GM12878 (cell line): ENCODE measurements around the gene GPALPP1. TPM values are rescaled to one million over a fixed set of nuclear protein-coding genes. Genes with fewer than 3 reads are reported as not detected.

Experiments used
- CHD2 ChIP-seq: IDR thresholded peaks from 2 replicates; pipeline ENCODE4 v1.6.1; 2011; ENCODE audit warnings: low read depth, low read length, improper control_type of control experiment, borderline replicate concordance
- EZH2 ChIP-seq: IDR thresholded peaks from 2 replicates; pipeline ENCODE4 v1.6.1; 2012; ENCODE audit warnings: low read depth, mild to moderate bottlenecking, control low read depth, inconsistent platforms, low read length, borderline replicate concordance; ENCODE audit not compliant: control insufficient read depth
- GABPA ChIP-seq: IDR thresholded peaks from 2 replicates; pipeline ENCODE4 v1.6.1; 2014; ENCODE audit warnings: antibody characterized with exemption, low read depth, mild to moderate bottlenecking, inconsistent platforms
- MEF2A ChIP-seq: IDR thresholded peaks from 2 replicates; pipeline ENCODE4 v1.6.1; 2011; ENCODE audit warnings: low read depth, mild to moderate bottlenecking, low read length, moderate library complexity; ENCODE audit not compliant: insufficient read depth
- MTA3 ChIP-seq: IDR thresholded peaks from 2 replicates; pipeline ENCODE4 v1.6.1; 2012; ENCODE audit warnings: low read length, inconsistent platforms, borderline replicate concordance
- NFIC ChIP-seq: IDR thresholded peaks from 2 replicates; pipeline ENCODE4 v1.6.1; 2012; ENCODE audit warnings: low read depth, mild to moderate bottlenecking, inconsistent platforms, low read length, moderate library complexity
- NFYB ChIP-seq: IDR thresholded peaks from 2 replicates; pipeline ENCODE4 v1.6.1; 2011; ENCODE audit warnings: low read depth, mild to moderate bottlenecking, low read length, improper control_type of control experiment, moderate library complexity; ENCODE audit not compliant: insufficient read depth
- NR2C2 ChIP-seq: IDR thresholded peaks from 2 replicates; pipeline ENCODE4 v1.6.1; 2011; ENCODE audit warnings: borderline replicate concordance, low read depth; ENCODE audit not compliant: control insufficient read depth, insufficient read length
- PAX8 ChIP-seq: fragments of 450-650 bp; IDR thresholded peaks from 2 replicates; pipeline ENCODE4 v1.6.1; 2017; ENCODE audit warnings: mild to moderate bottlenecking, moderate library complexity
- RBBP5 ChIP-seq: fragments of 200-600 bp; sonication (generic); conservative IDR thresholded peaks from 2 replicates; pipeline ENCODE4 v1.6.1; 2016
- RELA ChIP-seq: fragments of 450-650 bp; IDR thresholded peaks from 2 replicates; pipeline ENCODE4 v1.8.0; 2014; ENCODE audit warnings: borderline replicate concordance; ENCODE audit not compliant: partially characterized antibody
- SIN3A ChIP-seq: IDR thresholded peaks from 2 replicates; pipeline ENCODE4 v1.6.1; 2012; ENCODE audit warnings: low read depth, low read length, improper control_type of control experiment
- SMC3 ChIP-seq: IDR thresholded peaks from 2 replicates; pipeline ENCODE4 v1.6.1; 2011; ENCODE audit warnings: low read length, improper control_type of control experiment, borderline replicate concordance
- TAF1 ChIP-seq: IDR thresholded peaks from 2 replicates; pipeline ENCODE4 v1.6.1; 2011; ENCODE audit warnings: mild to moderate bottlenecking, low read depth, low read length, borderline replicate concordance
- ZNF24 ChIP-seq: fragments of 450-650 bp; IDR thresholded peaks from 2 replicates; pipeline ENCODE4 v1.6.1; 2017; ENCODE audit warnings: antibody characterized with exemption, mild to moderate bottlenecking
- ZNF687 ChIP-seq: fragments of 450-650 bp; IDR thresholded peaks from 2 replicates; pipeline ENCODE4 v1.6.1; 2017; ENCODE audit warnings: mild to moderate bottlenecking, moderate library complexity
- polyA plus RNA-seq, 11 experiments: library from polyadenylated mRNA; depleted of rRNA in 4 of 11; unstranded in 6 of 11; stranded (reverse) in 5 of 11; fragments of >200 nt; fragmentation: Nextera tagmentation in 4 of 11; fragmentation: Illumina TruSeq in 1 of 11; extraction: Ambion mirVana in 4 of 11; extraction: Trizol in 1 of 11; gene quantifications; 1 replicate in 1 of 11; 2 replicates in 10 of 11; pipeline versions ENCODE4 v1.2.1 to v1.2.3, GENCODE V29; 2011 to 2016; ENCODE audit warnings: inconsistent platforms in 2 of 11, missing spikeins in 2 of 11, low read depth in 1 of 11
- total RNA-seq, 4 experiments: library from RNA; depleted of rRNA in 3 of 4; stranded (reverse); fragments of >200 nt in 3 of 4; fragmentation: Illumina TruSeq in 1 of 4; extraction: Trizol in 1 of 4; gene quantifications; 2 replicates each; pipeline versions ENCODE4 v1.2.1 to v1.2.3, GENCODE V29; 2013 to 2021
- TF ChIP-seq, protein P1 (sequence below): fragments of 450-650 bp; conservative IDR thresholded peaks from 2 replicates; pipeline ENCODE4 v1.6.1; 2017; ENCODE audit warnings: mild to moderate bottlenecking, moderate library complexity
- TF ChIP-seq, protein P2 (sequence below): IDR thresholded peaks from 2 replicates; pipeline ENCODE4 v1.6.1; 2012; ENCODE audit warnings: improper control_type of control experiment, low read depth, low read length; ENCODE audit not compliant: insufficient replicate concordance

Gene GPALPP1
- total and polyA plus RNA-seq, 10 of the 15 experiments (the other 5 are each of a cell fraction or from before 2014, with no cell fraction given) = 14.2 to 32.4 (median 27.9) TPM

- TF ChIP-seq ZNF687 (peak; percentile 76), CHD2 (0 out of 2 replicates have a peak, but pooled peaks have one; percentile 70), MTA3 (no peak), ZNF24 (no peak), GABPA (peak; percentile 90), NFYB (peak; percentile 74; the same call in 1 of the 2 replicates), NR2C2 (no peak), TAF1 (peak; percentile 51; the same call in 1 of the 2 replicates), SIN3A (peak; percentile 91), SMC3 (no peak), EZH2 (no peak), MEF2A (no peak), RELA (peak; percentile 69), NFIC (no peak), RBBP5 (no peak), PAX8 (no peak)
- TF ChIP-seq, protein P1, sequence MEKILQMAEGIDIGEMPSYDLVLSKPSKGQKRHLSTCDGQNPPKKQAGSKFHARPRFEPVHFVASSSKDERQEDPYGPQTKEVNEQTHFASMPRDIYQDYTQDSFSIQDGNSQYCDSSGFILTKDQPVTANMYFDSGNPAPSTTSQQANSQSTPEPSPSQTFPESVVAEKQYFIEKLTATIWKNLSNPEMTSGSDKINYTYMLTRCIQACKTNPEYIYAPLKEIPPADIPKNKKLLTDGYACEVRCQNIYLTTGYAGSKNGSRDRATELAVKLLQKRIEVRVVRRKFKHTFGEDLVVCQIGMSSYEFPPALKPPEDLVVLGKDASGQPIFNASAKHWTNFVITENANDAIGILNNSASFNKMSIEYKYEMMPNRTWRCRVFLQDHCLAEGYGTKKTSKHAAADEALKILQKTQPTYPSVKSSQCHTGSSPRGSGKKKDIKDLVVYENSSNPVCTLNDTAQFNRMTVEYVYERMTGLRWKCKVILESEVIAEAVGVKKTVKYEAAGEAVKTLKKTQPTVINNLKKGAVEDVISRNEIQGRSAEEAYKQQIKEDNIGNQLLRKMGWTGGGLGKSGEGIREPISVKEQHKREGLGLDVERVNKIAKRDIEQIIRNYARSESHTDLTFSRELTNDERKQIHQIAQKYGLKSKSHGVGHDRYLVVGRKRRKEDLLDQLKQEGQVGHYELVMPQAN = peak; percentile 84
- TF ChIP-seq, protein P2, sequence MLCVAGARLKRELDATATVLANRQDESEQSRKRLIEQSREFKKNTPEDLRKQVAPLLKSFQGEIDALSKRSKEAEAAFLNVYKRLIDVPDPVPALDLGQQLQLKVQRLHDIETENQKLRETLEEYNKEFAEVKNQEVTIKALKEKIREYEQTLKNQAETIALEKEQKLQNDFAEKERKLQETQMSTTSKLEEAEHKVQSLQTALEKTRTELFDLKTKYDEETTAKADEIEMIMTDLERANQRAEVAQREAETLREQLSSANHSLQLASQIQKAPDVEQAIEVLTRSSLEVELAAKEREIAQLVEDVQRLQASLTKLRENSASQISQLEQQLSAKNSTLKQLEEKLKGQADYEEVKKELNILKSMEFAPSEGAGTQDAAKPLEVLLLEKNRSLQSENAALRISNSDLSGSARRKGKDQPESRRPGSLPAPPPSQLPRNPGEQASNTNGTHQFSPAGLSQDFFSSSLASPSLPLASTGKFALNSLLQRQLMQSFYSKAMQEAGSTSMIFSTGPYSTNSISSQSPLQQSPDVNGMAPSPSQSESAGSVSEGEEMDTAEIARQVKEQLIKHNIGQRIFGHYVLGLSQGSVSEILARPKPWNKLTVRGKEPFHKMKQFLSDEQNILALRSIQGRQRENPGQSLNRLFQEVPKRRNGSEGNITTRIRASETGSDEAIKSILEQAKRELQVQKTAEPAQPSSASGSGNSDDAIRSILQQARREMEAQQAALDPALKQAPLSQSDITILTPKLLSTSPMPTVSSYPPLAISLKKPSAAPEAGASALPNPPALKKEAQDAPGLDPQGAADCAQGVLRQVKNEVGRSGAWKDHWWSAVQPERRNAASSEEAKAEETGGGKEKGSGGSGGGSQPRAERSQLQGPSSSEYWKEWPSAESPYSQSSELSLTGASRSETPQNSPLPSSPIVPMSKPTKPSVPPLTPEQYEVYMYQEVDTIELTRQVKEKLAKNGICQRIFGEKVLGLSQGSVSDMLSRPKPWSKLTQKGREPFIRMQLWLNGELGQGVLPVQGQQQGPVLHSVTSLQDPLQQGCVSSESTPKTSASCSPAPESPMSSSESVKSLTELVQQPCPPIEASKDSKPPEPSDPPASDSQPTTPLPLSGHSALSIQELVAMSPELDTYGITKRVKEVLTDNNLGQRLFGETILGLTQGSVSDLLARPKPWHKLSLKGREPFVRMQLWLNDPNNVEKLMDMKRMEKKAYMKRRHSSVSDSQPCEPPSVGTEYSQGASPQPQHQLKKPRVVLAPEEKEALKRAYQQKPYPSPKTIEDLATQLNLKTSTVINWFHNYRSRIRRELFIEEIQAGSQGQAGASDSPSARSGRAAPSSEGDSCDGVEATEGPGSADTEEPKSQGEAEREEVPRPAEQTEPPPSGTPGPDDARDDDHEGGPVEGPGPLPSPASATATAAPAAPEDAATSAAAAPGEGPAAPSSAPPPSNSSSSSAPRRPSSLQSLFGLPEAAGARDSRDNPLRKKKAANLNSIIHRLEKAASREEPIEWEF = no peak
These were observed at the start of gene GPALPP1, which contains the start of gene NUFIP1 (continued) for GRCh38 chr13:44989071-44989889.
